A673 (cell line): ENCODE measurements around the gene KRTAP2-3.

Experiments used
- CTCF ChIP-seq: fragments of 300-800, 200-600 bp; sonication (generic); conservative IDR thresholded peaks from 2 replicates; pipeline ENCODE4 v1.5.1; 2017; ENCODE audit warnings: low read depth, mild to moderate bottlenecking, antibody characterized with exemption, low read length, moderate library complexity, mixed read lengths
- EZH2 ChIP-seq: fragments of 200-600 bp; sonication (generic); IDR thresholded peaks from 2 replicates; pipeline ENCODE4 v1.6.1; 2017; ENCODE audit warnings: borderline replicate concordance, low read depth, mild to moderate bottlenecking, mixed read lengths, antibody characterized with exemption, low read length; ENCODE audit not compliant: poor library complexity, severe bottlenecking

GRCh38 chr17:41063449-41063848, 3.5 kb upstream of the KRTAP2-3 start:
- TF ChIP-seq CTCF (no peak), EZH2 (no peak)
